ENCODE data around the gene NIPSNAP2. TPM values are rescaled to one million over a fixed set of nuclear protein-coding genes. Genes with fewer than 3 reads are reported as not detected.

NIPSNAP2 gene
- total RNA-seq, 1 donor from 2014 or later: 75.0 TPM

DNA sequence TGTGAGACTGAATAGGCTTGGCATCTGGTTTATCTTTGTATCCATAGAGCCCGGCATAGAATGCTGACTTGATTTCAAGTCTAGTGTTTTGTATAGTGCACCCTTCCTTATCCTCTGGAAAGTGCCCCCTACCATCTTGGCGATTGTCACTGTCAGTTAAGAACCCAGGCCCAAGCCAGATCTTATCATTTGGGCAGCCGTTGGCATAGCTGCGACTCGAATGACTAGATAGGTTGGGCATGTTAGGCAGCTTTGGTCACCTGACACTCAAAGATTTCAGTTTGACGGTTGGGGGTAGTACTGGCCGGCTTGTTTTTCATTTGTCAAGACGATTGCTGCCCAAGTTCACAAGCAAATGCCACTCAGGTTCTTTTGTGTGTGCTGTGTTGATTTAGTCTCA lies 6.6 kb downstream of the NIPSNAP2 start:
- Histone ChIP-seq H3K27me3 (ENCODE audit: control insufficient read depth, insufficient read depth, low read length) (no peaks in the 10 kb centered on the region), H3K36me3 (ENCODE audit: control insufficient read depth, insufficient read depth, low read length) (no peaks in the 10 kb centered on the region), H3K4me3 (ENCODE audit: low read depth, low read length) (no peak overlapping the region)
- TF ChIP-seq CTCF (IDR thresholded peaks at IDR 0.05; ENCODE audit: insufficient read depth, low read length, poor library complexity, severe bottlenecking): no peak
- DNase-seq (ENCODE audit: low read depth): no peak

DNA sequence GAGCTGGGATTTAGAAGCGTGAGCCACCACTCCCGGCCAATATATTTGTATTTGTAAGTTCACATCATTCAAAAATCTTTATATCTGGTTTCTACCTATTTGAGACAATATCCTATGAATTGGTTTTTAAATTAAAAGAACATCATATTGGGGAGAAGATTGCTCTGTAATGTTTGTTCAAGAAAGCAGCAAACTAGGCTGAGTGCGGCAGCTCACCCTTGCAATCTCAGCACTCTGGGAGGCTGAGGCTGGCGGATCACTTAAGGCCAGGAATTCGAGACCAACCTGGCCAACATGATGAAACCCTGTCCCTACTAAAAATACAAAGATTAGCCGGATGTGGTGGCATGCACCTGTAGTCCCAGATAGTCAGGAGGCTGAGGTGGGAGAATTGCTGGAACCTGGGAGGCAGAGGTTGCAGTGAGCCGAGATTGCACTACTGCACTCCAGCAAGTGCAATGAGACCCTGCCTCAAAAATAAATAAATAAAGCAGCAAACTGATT lies 9.4 kb downstream of the NIPSNAP2 start:
- Histone ChIP-seq H3K27me3 (ENCODE audit: control insufficient read depth, insufficient read depth, low read length) (no peaks in the 10 kb centered on the region), H3K36me3 (ENCODE audit: control insufficient read depth, insufficient read depth, low read length) (no peaks in the 10 kb centered on the region), H3K4me3 (ENCODE audit: low read depth, low read length) (no peak overlapping the region)
- DNase-seq (ENCODE audit: low read depth): no peak
- no peak for TF ChIP-seq CTCF (IDR thresholded peaks at IDR 0.05; ENCODE audit: insufficient read depth, low read length, poor library complexity, severe bottlenecking)

- no peak for TF ChIP-seq CTCF (IDR thresholded peaks at IDR 0.05; ENCODE audit: insufficient read depth, low read length, poor library complexity, severe bottlenecking)
- Histone ChIP-seq H3K27me3 (ENCODE audit: control insufficient read depth, insufficient read depth, low read length) (no peaks in the 10 kb centered on the region), H3K4me3 (ENCODE audit: low read depth, low read length) (no peak overlapping the region), H3K36me3 (ENCODE audit: control insufficient read depth, insufficient read depth, low read length) (no peaks in the 10 kb centered on the region)
- no peak for DNase-seq (ENCODE audit: low read depth)
Measured at GRCh38 chr7:55975988-55976633, 11.7 kb downstream of the NIPSNAP2 start.

- no peak for DNase-seq (ENCODE audit: low read depth)
- no peak for TF ChIP-seq CTCF (IDR thresholded peaks at IDR 0.05; ENCODE audit: insufficient read depth, low read length, poor library complexity, severe bottlenecking)
- Histone ChIP-seq H3K4me3 (ENCODE audit: low read depth, low read length) (no peak overlapping the region), H3K36me3 (ENCODE audit: control insufficient read depth, insufficient read depth, low read length) (no peaks in the 10 kb centered on the region), H3K27me3 (ENCODE audit: control insufficient read depth, insufficient read depth, low read length) (no peaks in the 10 kb centered on the region)
Measured at GRCh38 chr7:55977831-55978230, 13.4 kb downstream of the NIPSNAP2 start.

DNA sequence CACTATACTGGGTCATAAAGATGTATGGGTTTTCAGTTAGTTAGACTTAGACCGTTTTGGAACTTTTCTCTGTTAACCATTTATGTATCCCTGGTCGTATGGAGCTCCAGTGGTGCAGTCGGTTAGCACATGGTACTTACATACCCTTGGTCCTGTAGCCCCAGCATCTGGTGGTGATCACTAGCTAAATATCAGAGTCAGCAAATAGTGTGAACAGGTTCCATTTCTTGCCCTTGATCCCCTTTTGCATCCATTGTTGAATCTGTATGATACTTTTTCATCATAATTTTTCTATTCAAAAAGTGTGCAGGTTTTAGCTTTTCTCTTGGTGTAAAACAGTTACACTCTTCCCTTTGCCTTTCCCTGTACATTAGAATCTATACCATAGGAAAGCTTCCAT lies 15.9 kb downstream of the NIPSNAP2 start:
- Histone ChIP-seq H3K4me3 (ENCODE audit: low read depth, low read length) (no peak overlapping the region), H3K27me3 (ENCODE audit: control insufficient read depth, insufficient read depth, low read length) (no peaks in the 10 kb centered on the region), H3K36me3 (ENCODE audit: control insufficient read depth, insufficient read depth, low read length) (no peaks in the 10 kb centered on the region)
- DNase-seq (ENCODE audit: low read depth): no peak
- no peak for TF ChIP-seq CTCF (IDR thresholded peaks at IDR 0.05; ENCODE audit: insufficient read depth, low read length, poor library complexity, severe bottlenecking)

GRCh38 chr7:55983537-55983936 lies 19.2 kb downstream of the NIPSNAP2 start:
- no peaks in the 10 kb centered on the region for H3K27me3 ChIP-seq (ENCODE audit: control insufficient read depth, insufficient read depth, low read length)
- no peak overlapping the region for H3K4me3 ChIP-seq (ENCODE audit: low read depth, low read length)
- no peaks in the 10 kb centered on the region for H3K36me3 ChIP-seq (ENCODE audit: control insufficient read depth, insufficient read depth, low read length)
- no peak for DNase-seq (ENCODE audit: low read depth)
- no peak for TF ChIP-seq CTCF (IDR thresholded peaks at IDR 0.05; ENCODE audit: insufficient read depth, low read length, poor library complexity, severe bottlenecking)

Measured in kidney epithelial cell (primary cell).